GM20000 (cell line): Measurements from ENCODE around the gene RPUSD1.
A peak's percentile ranks its signal among the peaks of the same experiment; 100 is the strongest.

Experiments
- DNase-seq: peaks from one replicate; pipeline ENCODE4 v3.0.0; 2012; ENCODE audit warnings: low spot score
- CTCF ChIP-seq: IDR thresholded peaks from 2 replicates; pipeline ENCODE4 v1.5.1; 2012; ENCODE audit warnings: mild to moderate bottlenecking, control low read depth; ENCODE audit errors: extremely low read depth, missing control alignments

Gene RPUSD1

GRCh38 chr16:735982-736453, 52.2 kb downstream of the RPUSD1 start:
- no peak for TF ChIP-seq CTCF

GRCh38 chr16:734981-735881, 53.0 kb downstream of the RPUSD1 start:
- no peak for TF ChIP-seq CTCF

More at GRCh38 chr16:735982-736453, 52.2 kb downstream of the RPUSD1 start:
- DNase-seq, result peak; percentile 75

More at GRCh38 chr16:734981-735881, 53.0 kb downstream of the RPUSD1 start:
- DNase-seq, result no peak
